GM23248 (cell line): ENCODE results near the gene RFT1. TPM values are rescaled to one million over a fixed set of nuclear protein-coding genes. Genes with fewer than 3 reads are reported as not detected.

ENCODE experiments used
- DNase-seq: peaks from one replicate; pipeline ENCODE4 v3.0.0-alpha.2; 2015
- H2AFZ ChIP-seq: fragments of 200-600 bp; sonication (generic); 2 replicates; pipeline ENCODE4 v1.6.1; 2016; ENCODE audit warnings: antibody characterized with exemption
- H3F3A ChIP-seq: fragments of 200-600 bp; sonication (generic); 2 replicates; pipeline ENCODE4 v1.6.1; 2016; ENCODE audit warnings: mild to moderate bottlenecking, antibody characterized with exemption, mixed run types; ENCODE audit not compliant: insufficient read depth
- H3K27ac ChIP-seq: fragments of 200-600 bp; sonication (generic); 2 replicates; pipeline ENCODE4 v1.5.1; 2016; ENCODE audit warnings: mild to moderate bottlenecking
- H3K27me3 ChIP-seq: fragments of 200-600 bp; sonication (generic); replicated peaks from 2 replicates; pipeline ENCODE4 v1.6.1; 2016; ENCODE audit warnings: mild to moderate bottlenecking; ENCODE audit not compliant: insufficient read depth
- H3K36me3 ChIP-seq: fragments of 200-600 bp; sonication (generic); 2 replicates; pipeline ENCODE4 v1.6.1; 2016; ENCODE audit warnings: low read depth, mild to moderate bottlenecking
- H3K4me1 ChIP-seq: fragments of 200-600 bp; sonication (generic); 2 replicates; pipeline ENCODE4 v1.6.1; 2016; ENCODE audit warnings: mild to moderate bottlenecking; ENCODE audit not compliant: insufficient read depth
- H3K4me2 ChIP-seq: fragments of 200-600 bp; sonication (generic); one replicate; pipeline ENCODE4 v1.6.1; 2016; ENCODE audit warnings: mild to moderate bottlenecking; ENCODE audit not compliant: unreplicated experiment
- H3K4me3 ChIP-seq: fragments of 200-600 bp; sonication (generic); 2 replicates; pipeline ENCODE4 v1.5.1; 2016; ENCODE audit warnings: mild to moderate bottlenecking
- H3K79me2 ChIP-seq: fragments of 200-600 bp; sonication (generic); 2 replicates; pipeline ENCODE4 v1.6.1; 2016; ENCODE audit warnings: mild to moderate bottlenecking; ENCODE audit not compliant: insufficient read depth
- H3K9ac ChIP-seq: fragments of 200-600 bp; sonication (generic); 2 replicates; pipeline ENCODE4 v1.6.1; 2016; ENCODE audit warnings: mild to moderate bottlenecking
- H3K9me2 ChIP-seq: fragments of 200-600 bp; sonication (generic); 2 replicates; pipeline ENCODE4 v1.6.1; 2016; ENCODE audit warnings: mixed run types, mild to moderate bottlenecking, moderate library complexity; ENCODE audit not compliant: insufficient read depth
- H3K9me3 ChIP-seq: fragments of 200-600 bp; sonication (generic); one replicate; pipeline ENCODE4 v1.6.1; 2017; ENCODE audit warnings: low read depth
- H4K20me1 ChIP-seq: fragments of 200-600 bp; sonication (generic); 2 replicates; pipeline ENCODE4 v1.6.0; 2016; ENCODE audit not compliant: insufficient read depth
- EZH2 ChIP-seq: fragments of 200-600 bp; sonication (generic); IDR thresholded peaks from 2 replicates; pipeline ENCODE4 v1.6.1; 2018; ENCODE audit warnings: antibody characterized with exemption, mild to moderate bottlenecking; ENCODE audit not compliant: insufficient read depth, poor library complexity, severe bottlenecking
- EZH2phosphoT487 ChIP-seq: fragments of 200-600 bp; sonication (generic); IDR thresholded peaks from 2 replicates; pipeline ENCODE4 v1.6.1; 2018; ENCODE audit warnings: antibody characterized with exemption, moderate library complexity, mild to moderate bottlenecking, low read depth; ENCODE audit not compliant: insufficient read depth
- WGBS, 2 experiments: methylation state at CpG; one replicate each; pipeline ENCODE4 v1.1.6; 2015 to 2017; ENCODE audit warnings: low lambda C conversion rate in 2 of 2, low coverage in 1 of 2; ENCODE audit errors: missing lambda C conversion rate in 2 of 2; 5-methylcytosine and 5-hydroxymethylcytosine counted together
- in situ Hi-C: fragments of 300-500 bp; cut with MboI; formaldehyde crosslinking; loops from 2 replicates; pipeline ENCODE4 v1.15.0; 2020
- polyA plus RNA-seq: library from polyadenylated mRNA; unstranded; fragments of >200 nt; fragmentation: Nextera tagmentation; extraction: Ambion mirVana; gene quantifications from 2 replicates; pipeline ENCODE4 v1.2.1, GENCODE V29; 2016
- total RNA-seq: library from RNA; depleted of rRNA; stranded (reverse); fragments of >200 nt; shearing (Covaris generic); gene quantifications from 2 replicates; pipeline ENCODE4 v1.2.3, GENCODE V29; 2014

The RFT1 gene
- total and polyA plus RNA-seq, 2 experiments from 2014 or later = 35.0 to 35.7 TPM

DNA sequence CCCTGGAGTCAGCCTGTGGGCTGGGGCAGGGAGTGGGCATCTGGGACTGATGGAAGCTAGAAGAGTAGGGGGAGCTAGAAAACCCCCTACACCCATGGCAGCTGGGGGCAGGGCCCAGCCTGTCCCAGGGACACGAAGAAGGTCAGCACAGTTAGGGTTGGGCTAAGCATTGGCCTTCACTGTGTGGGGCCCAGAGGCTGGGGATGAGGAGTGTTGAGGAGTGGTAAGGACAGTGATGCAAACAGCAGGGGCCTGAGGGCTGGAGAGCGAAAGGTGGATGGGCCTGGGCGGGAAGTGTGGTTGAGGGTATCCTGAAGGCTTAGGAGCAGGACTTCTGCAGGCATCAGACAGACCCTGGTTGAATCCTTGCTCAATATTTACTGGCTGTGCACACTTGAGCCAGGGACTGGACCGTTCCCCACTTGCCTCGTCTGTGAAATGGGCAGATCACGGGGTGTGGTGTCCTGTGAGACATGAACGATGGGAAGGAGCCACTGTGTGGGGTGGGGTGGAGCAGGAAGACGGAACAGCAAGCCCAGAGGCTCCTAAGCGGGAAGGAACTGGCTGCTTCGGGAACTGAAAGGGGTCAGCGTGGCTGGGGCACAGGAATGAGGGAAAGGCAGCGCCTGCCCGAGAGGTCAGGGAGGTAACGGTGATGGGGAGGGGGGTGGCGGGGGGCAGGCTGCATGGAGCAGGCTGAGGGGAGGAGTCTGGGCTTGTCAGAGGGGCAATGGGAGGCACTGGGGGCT, 38.1 kb upstream of the RFT1 start:
- H2AFZ ChIP-seq = no peak overlapping the region
- no peaks in the 10 kb centered on the region for H3F3A ChIP-seq
- TF ChIP-seq EZH2 (no peak), EZH2phosphoT487 (no peak)
- H4K20me1 ChIP-seq = no peaks in the 10 kb centered on the region
- H3K4me2 ChIP-seq = no peak overlapping the region
- 92 to 95% methylated on average over 13 to 15 of the region's 15 CpGs for WGBS, 2 experiments
- no peak overlapping the region for H3K4me3 ChIP-seq
- DNase-seq = no peak
- H3K27me3 ChIP-seq = no peaks in the 10 kb centered on the region
- in situ Hi-C loops = no loop called here
- H3K27ac ChIP-seq = no peak overlapping the region
- no peaks in the 10 kb centered on the region for H3K36me3 ChIP-seq
- no peak overlapping the region for H3K9ac ChIP-seq
- no peaks in the 10 kb centered on the region for H3K9me3 ChIP-seq
- peaks cover 4% of the 10 kb centered on the region; the same call in 1 of the 2 replicates for H3K4me1 ChIP-seq
- H3K79me2 ChIP-seq = 0 out of 2 replicates have a peak, but pooled peaks cover 6% of the 10 kb centered on the region
- no peaks in the 10 kb centered on the region for H3K9me2 ChIP-seq

DNA sequence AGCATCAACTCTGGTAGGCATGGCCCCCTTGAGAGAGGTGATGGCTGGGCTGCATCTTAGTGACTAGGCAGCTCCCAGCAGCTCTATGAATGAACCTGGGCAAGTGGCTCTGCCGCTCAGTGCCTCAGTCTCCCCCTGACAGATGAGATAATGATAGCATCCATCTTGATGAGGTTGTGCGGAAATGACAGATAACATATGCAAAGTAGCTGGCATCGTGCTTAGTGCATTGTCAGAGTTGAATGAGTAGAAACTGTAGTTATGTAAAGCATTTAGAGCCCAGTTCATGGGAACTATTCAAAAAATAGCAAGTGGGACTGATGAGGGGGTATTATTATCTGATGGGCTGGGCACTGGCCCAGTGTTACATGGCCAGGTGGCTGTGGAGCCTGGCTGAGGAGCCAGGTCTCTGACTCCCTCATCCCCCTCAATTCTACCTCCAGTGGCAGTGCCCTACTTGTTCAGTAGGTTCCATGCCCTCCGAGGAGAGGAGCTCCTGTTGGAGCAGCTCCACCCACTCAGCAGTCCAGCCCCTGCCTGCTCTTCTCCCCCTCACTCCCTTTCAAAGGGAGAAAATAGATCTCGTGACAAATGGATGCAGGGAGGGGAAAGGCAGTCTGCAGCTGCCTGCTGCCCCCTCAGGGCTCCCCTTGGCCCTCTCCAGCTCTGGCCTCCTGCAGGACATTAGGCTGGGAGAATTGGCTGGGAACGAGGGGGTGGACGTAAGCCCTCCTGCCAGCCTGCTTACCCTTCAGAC, 37.4 kb upstream of the RFT1 start:
- 79 to 83% methylated on average over 7 of the region's 7 CpGs for WGBS, 2 experiments
- TF ChIP-seq EZH2 (no peak), EZH2phosphoT487 (no peak)
- H3K9me3 ChIP-seq = no peaks in the 10 kb centered on the region
- no peak overlapping the region for H3K9ac ChIP-seq
- no peak overlapping the region for H3K4me2 ChIP-seq
- in situ Hi-C loops = no loop called here
- H3K4me1 ChIP-seq = peaks cover 4% of the 10 kb centered on the region; the same call in 1 of the 2 replicates
- H3K4me3 ChIP-seq = no peak overlapping the region
- H2AFZ ChIP-seq = no peak overlapping the region
- no peak for DNase-seq
- H3K36me3 ChIP-seq = no peaks in the 10 kb centered on the region
- no peaks in the 10 kb centered on the region for H3K27me3 ChIP-seq
- H4K20me1 ChIP-seq = no peaks in the 10 kb centered on the region
- 0 out of 2 replicates have a peak, but pooled peaks cover 6% of the 10 kb centered on the region for H3K79me2 ChIP-seq
- no peaks in the 10 kb centered on the region for H3F3A ChIP-seq
- no peak overlapping the region for H3K27ac ChIP-seq
- no peaks in the 10 kb centered on the region for H3K9me2 ChIP-seq

- no peaks in the 10 kb centered on the region for H3K9me2 ChIP-seq
- no peaks in the 10 kb centered on the region for H3F3A ChIP-seq
- 61 to 70% methylated on average over 9 of the region's 9 CpGs for WGBS, 2 experiments
- 0 out of 2 replicates have a peak, but pooled peaks cover 6% of the 10 kb centered on the region for H3K79me2 ChIP-seq
- no peaks in the 10 kb centered on the region for H3K27me3 ChIP-seq
- no peak overlapping the region for H3K27ac ChIP-seq
- H3K36me3 ChIP-seq = no peaks in the 10 kb centered on the region
- H3K4me3 ChIP-seq = no peak overlapping the region
- H3K4me2 ChIP-seq = no peak overlapping the region
- H2AFZ ChIP-seq = 0 out of 2 replicates have a peak overlapping the region, but pooled peaks have one; percentile 56
- in situ Hi-C loops = no loop called here
- peak; percentile 41 for DNase-seq
- TF ChIP-seq EZH2 (no peak), EZH2phosphoT487 (no peak)
- no peaks in the 10 kb centered on the region for H3K9me3 ChIP-seq
- H3K4me1 ChIP-seq = peaks cover 4% of the 10 kb centered on the region; the same call in 1 of the 2 replicates
- no peaks in the 10 kb centered on the region for H4K20me1 ChIP-seq
- H3K9ac ChIP-seq = no peak overlapping the region
These were observed 36.6 kb upstream of the RFT1 start for GRCh38 chr3:53166781-53167291.

DNA sequence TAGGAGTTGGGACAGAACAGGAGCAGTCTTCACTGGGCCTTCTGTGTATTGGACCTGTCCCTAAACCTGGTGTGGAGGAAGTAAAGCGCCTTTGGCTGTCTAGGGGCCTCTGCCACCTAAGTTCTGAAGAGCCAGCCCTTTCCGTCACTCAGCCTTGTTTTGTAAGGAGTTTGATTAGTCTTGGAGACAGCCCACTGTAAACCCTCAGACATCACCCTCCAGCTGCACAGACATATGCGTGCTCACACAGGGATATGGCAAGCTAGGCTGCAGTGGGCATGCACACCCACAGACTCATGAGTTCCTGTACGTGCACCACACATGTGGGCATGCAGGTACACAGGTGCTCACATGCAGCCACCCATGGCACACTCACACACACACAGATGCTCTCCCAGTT, 36.0 kb upstream of the RFT1 start:
- Histone ChIP-seq H3F3A (no peaks in the 10 kb centered on the region), H3K4me3 (no peak overlapping the region), H3K9ac (no peak overlapping the region), H3K9me3 (no peaks in the 10 kb centered on the region), H3K4me2 (no peak overlapping the region), H2AFZ (no peak overlapping the region), H3K79me2 (0 out of 2 replicates have a peak, but pooled peaks cover 6% of the 10 kb centered on the region), H3K4me1 (peaks cover 4% of the 10 kb centered on the region; the same call in 1 of the 2 replicates), H3K36me3 (no peaks in the 10 kb centered on the region), H3K9me2 (no peaks in the 10 kb centered on the region), H3K27me3 (no peaks in the 10 kb centered on the region), H4K20me1 (no peaks in the 10 kb centered on the region), H3K27ac (no peak overlapping the region)
- WGBS, 2 experiments = 97 to 100% methylated on average over 4 of the region's 4 CpGs
- in situ Hi-C loops = no loop called here
- DNase-seq = no peak
- TF ChIP-seq EZH2phosphoT487 (no peak), EZH2 (no peak)
